D721Med (cell line): ENCODE results near the gene CABLES2.

Experiments used
- DNase-seq: peaks from one replicate; pipeline ENCODE4 v3.0.0; 2011; ENCODE audit warnings: low spot score; ENCODE audit not compliant: insufficient read length
- FAIRE-seq: peaks from 2 replicates; lab custom pipeline; 2011; peaks lifted over from hg19 to GRCh38; lab: Jason Lieb, UNC
- CTCF ChIP-seq: IDR thresholded peaks from 2 replicates; pipeline ENCODE4 v1.5.1; 2012; ENCODE audit warnings: mild to moderate bottlenecking, control low read depth; ENCODE audit not compliant: insufficient read depth; ENCODE audit errors: missing control alignments

CABLES2 gene

GRCh38 chr20:62422636-62423325, 15.7 kb upstream of the CABLES2 start:
- FAIRE-seq (no peak), DNase-seq (no peak)
- no peak for TF ChIP-seq CTCF

GRCh38 chr20:62421716-62421990, 14.6 kb upstream of the CABLES2 start:
- no peak for FAIRE-seq
- no peak for DNase-seq
- TF ChIP-seq CTCF = no peak

- DNase-seq = no peak
- no peak for TF ChIP-seq CTCF
- FAIRE-seq = no peak
Measured at GRCh38 chr20:62420846-62421715, 14.0 kb upstream of the CABLES2 start.

- no peak for TF ChIP-seq CTCF
- DNase-seq (no peak), FAIRE-seq (no peak)
Measured at GRCh38 chr20:62419759-62420158, 12.7 kb upstream of the CABLES2 start.

GRCh38 chr20:62418709-62419487, 11.8 kb upstream of the CABLES2 start:
- TF ChIP-seq CTCF = no peak
- FAIRE-seq (no peak), DNase-seq (no peak)

GRCh38 chr20:62417981-62418708, 11.1 kb upstream of the CABLES2 start:
- FAIRE-seq = no peak
- DNase-seq = no peak
- TF ChIP-seq CTCF = no peak
